GM13976 (cell line): Measurements from ENCODE around the gene PPARA.

ENCODE experiments used
- DNase-seq: peaks from one replicate; pipeline ENCODE4 v3.0.0; 2012; ENCODE audit warnings: low spot score
- in situ Hi-C: fragments of 300-500 bp; cut with MboI; formaldehyde crosslinking; loops from one replicate; pipeline ENCODE4 v1.12.0; 2022; ENCODE audit warnings: low sequenced_read_pairs, mixed read lengths, inconsistent platforms; ENCODE audit not compliant: unreplicated experiment
- TF ChIP-seq, protein P1 (sequence below): IDR thresholded peaks from 2 replicates; pipeline ENCODE4 v1.5.1; 2012; ENCODE audit warnings: borderline replicate concordance, mild to moderate bottlenecking; ENCODE audit not compliant: insufficient read depth; ENCODE audit errors: extremely low read depth, missing control alignments, control extremely low read depth

Gene PPARA

DNA sequence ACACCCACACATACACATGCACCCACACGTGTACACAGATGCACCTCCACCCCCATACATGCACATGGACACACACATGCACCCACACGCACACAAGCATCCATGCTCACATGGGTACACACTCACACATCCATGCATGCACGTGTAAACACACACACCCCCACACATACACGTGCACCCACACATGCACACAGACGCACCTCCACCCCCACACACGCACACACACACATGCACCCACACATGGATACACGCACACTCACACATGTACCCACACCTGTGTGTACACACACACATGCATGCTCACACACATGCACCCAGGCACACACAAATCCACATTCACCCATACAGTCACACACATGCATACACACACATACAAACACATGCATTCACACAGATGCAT is 75.3 kb downstream of the PPARA start:
- in situ Hi-C loops, result no loop called here
- TF ChIP-seq, protein P1, sequence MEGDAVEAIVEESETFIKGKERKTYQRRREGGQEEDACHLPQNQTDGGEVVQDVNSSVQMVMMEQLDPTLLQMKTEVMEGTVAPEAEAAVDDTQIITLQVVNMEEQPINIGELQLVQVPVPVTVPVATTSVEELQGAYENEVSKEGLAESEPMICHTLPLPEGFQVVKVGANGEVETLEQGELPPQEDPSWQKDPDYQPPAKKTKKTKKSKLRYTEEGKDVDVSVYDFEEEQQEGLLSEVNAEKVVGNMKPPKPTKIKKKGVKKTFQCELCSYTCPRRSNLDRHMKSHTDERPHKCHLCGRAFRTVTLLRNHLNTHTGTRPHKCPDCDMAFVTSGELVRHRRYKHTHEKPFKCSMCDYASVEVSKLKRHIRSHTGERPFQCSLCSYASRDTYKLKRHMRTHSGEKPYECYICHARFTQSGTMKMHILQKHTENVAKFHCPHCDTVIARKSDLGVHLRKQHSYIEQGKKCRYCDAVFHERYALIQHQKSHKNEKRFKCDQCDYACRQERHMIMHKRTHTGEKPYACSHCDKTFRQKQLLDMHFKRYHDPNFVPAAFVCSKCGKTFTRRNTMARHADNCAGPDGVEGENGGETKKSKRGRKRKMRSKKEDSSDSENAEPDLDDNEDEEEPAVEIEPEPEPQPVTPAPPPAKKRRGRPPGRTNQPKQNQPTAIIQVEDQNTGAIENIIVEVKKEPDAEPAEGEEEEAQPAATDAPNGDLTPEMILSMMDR, result no peak
- no peak for DNase-seq

DNA sequence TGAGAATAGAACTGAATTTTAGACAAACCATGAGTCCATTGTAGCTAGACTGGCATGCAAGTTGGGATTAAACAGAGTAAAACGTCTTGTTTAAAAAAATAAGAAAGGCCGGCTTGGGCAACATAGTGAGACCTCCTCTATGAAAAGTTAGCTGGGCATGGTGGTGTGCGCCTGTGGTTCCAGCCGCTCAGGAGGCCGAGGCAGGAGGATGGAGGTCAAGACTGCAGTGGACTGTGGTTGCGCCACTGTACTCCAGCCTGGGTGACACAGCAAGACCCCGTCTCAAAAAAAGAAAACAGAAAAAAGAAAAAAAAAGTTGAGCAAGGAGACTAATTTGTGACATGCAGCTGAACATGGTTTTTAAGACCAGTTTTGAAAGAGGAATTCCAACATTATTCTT is 76.3 kb downstream of the PPARA start:
- in situ Hi-C loops, result no loop called here
- TF ChIP-seq, protein P1, result no peak
- no peak for DNase-seq

DNA sequence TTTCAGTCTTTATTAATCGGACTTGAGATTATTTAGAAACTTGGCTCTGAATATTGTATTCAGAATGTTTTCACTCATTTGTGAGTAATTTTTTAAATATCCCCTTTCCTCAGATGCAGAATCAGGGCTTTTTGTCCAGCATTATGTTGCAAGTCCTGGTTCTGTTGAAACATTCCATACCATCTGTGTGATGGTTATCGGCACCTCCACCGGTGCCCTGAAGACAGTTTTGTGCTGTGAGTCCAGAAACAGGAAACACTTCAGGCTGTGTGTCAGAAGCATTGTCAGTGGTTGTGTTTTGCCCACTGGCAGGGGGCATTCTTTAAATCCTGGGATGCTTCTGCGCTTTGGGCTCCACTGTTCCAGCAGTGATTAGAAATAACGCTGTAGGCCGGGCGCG is 79.4 kb downstream of the PPARA start:
- TF ChIP-seq, protein P1, result no peak
- no peak for DNase-seq
- in situ Hi-C loops, result no loop called here

DNA sequence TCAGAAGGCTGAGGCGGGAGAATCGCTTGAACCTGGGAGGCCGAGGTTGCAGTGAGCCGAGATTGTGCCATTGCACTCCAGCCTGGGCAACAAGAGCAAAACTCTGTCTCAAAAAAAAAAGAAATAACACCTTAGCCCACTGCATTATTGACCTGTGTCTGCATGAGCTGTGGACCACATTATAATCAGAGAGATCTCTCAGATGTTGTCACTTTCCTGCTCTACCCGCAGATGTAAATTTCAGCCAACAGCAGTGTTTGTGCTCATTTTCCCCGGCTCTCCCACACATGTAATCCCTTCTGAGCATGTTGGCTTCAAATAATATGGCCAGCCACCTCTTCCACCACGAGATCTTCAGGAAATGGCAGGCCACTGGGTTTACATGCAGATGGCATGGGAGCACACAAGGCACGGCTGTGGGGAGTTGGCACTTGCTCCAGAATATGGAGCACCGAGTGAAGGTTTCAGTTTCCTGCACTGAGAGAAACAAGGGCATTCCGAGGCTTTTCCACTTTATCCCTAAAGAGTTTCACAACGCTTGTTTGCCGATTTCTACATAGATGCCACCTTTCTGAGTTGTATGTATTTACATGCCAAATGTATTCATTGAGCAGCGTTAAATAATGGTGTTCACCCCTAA is 80.1 kb downstream of the PPARA start:
- TF ChIP-seq, protein P1, result no peak
- in situ Hi-C loops, result no loop called here
- DNase-seq, result no peak

DNA sequence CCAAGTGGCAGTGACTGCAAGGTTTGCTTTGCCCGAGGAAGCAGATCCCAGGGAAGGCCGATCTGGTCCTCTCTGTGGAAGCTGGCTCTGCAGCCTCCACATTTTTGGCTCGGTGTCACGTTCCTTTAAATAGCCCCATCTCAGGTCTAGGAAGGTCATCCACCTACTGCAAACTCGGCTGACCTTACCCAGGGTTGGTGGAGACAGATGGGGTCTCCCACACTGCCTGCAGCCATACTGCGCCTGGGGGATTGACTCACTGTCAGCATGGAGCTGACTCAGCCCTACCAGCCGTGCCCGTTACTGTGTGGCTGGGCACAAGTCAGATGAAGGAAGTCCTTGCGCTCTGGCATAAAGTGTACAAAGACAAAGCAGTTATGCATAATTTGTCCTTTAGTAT is 82.9 kb downstream of the PPARA start:
- DNase-seq, result no peak
- TF ChIP-seq, protein P1, result no peak
- in situ Hi-C loops, result no loop called here

DNA sequence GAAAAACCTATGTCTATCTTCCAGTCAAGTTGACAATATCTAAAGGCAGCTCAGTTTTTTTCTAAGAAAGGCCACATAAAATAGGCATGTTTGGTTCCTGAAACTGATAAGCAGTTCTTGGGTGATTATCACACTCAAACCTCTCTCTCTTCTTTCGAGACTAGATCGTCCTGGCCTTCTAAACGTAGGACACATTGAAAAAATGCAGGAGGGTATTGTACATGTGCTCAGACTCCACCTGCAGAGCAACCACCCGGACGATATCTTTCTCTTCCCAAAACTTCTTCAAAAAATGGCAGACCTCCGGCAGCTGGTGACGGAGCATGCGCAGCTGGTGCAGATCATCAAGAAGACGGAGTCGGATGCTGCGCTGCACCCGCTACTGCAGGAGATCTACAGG is 84.6 kb downstream of the PPARA start:
- no peak for DNase-seq
- TF ChIP-seq, protein P1, result no peak
- in situ Hi-C loops, result no loop called here
